ENCODE results near the gene ARHGAP42.
A peak's percentile ranks its signal among the peaks of the same experiment; 100 is the strongest.

ARHGAP42 gene

GRCh38 chr11:100930185-100930778, 243.2 kb downstream of the ARHGAP42 start:
- DNase-seq: peak; percentile 16

- no peak for DNase-seq
Measured at GRCh38 chr11:100932474-100933100, 245.5 kb downstream of the ARHGAP42 start.

- no peak for DNase-seq
Measured at GRCh38 chr11:100936781-100937180, 249.7 kb downstream of the ARHGAP42 start.

- DNase-seq: no peak
Measured at GRCh38 chr11:100939571-100939970, 252.5 kb downstream of the ARHGAP42 start.

GRCh38 chr11:100940111-100940510, 253.0 kb downstream of the ARHGAP42 start:
- no peak for DNase-seq

- no peak for DNase-seq
Measured at GRCh38 chr11:100941033-100941432, 253.9 kb downstream of the ARHGAP42 start.

GRCh38 chr11:100942016-100942415, 254.9 kb downstream of the ARHGAP42 start:
- DNase-seq: no peak

GRCh38 chr11:100948936-100949335, 261.8 kb downstream of the ARHGAP42 start:
- DNase-seq: no peak

- no peak for DNase-seq
Measured at GRCh38 chr11:100949443-100949842, 262.4 kb downstream of the ARHGAP42 start.

GRCh38 chr11:100955318-100955717, 268.2 kb downstream of the ARHGAP42 start:
- no peak for DNase-seq

- no peak for DNase-seq
Measured at GRCh38 chr11:100956351-100956750, 269.3 kb downstream of the ARHGAP42 start.

GRCh38 chr11:100957499-100957898, 270.4 kb downstream of the ARHGAP42 start:
- no peak for DNase-seq

- no peak for DNase-seq
Measured at GRCh38 chr11:100961633-100962032, 274.5 kb downstream of the ARHGAP42 start.

GRCh38 chr11:100963375-100963774, 276.3 kb downstream of the ARHGAP42 start:
- DNase-seq: no peak

- no peak for DNase-seq
Measured at GRCh38 chr11:100964435-100964834, 277.3 kb downstream of the ARHGAP42 start.

GRCh38 chr11:100965346-100965745, 278.3 kb downstream of the ARHGAP42 start:
- no peak for DNase-seq

- no peak for DNase-seq
Measured at GRCh38 chr11:100966366-100966765, 279.3 kb downstream of the ARHGAP42 start.

GRCh38 chr11:100969008-100969407, 281.9 kb downstream of the ARHGAP42 start:
- no peak for DNase-seq

GRCh38 chr11:100970283-100971164, 283.4 kb downstream of the ARHGAP42 start:
- no peak for DNase-seq

- no peak for DNase-seq
Measured at GRCh38 chr11:100972046-100972445, 285.0 kb downstream of the ARHGAP42 start.

GRCh38 chr11:100978442-100978841, 291.4 kb downstream of the ARHGAP42 start:
- DNase-seq: no peak

GRCh38 chr11:100978939-100979338, 291.9 kb downstream of the ARHGAP42 start:
- DNase-seq: no peak

GRCh38 chr11:100980156-100980555, 293.1 kb downstream of the ARHGAP42 start:
- DNase-seq: no peak
